Peyer's patch (tissue), 4 donors: ENCODE results near the gene WIZ.

Experiments used
- POLR2A ChIP-seq, 2 donors: fragments of 450-650 bp; IDR thresholded peaks; one replicate each; pipeline ENCODE4 v1.5.1; 2017; ENCODE audit warnings: antibody characterized with exemption in 2 of 2, mild to moderate bottlenecking in 2 of 2, moderate library complexity in 2 of 2
- TF ChIP-seq, protein P1 (sequence below), 6 experiments: fragments of 450-650 bp in 4 of 6; fragments of 200-600 bp in 2 of 6; sonication (generic) in 1 of 6; IDR thresholded peaks; one replicate each; pipeline ENCODE4 v1.5.1; 2017 to 2019; ENCODE audit warnings: antibody characterized with exemption in 6 of 6, mild to moderate bottlenecking in 3 of 6, moderate library complexity in 1 of 6

DNA sequence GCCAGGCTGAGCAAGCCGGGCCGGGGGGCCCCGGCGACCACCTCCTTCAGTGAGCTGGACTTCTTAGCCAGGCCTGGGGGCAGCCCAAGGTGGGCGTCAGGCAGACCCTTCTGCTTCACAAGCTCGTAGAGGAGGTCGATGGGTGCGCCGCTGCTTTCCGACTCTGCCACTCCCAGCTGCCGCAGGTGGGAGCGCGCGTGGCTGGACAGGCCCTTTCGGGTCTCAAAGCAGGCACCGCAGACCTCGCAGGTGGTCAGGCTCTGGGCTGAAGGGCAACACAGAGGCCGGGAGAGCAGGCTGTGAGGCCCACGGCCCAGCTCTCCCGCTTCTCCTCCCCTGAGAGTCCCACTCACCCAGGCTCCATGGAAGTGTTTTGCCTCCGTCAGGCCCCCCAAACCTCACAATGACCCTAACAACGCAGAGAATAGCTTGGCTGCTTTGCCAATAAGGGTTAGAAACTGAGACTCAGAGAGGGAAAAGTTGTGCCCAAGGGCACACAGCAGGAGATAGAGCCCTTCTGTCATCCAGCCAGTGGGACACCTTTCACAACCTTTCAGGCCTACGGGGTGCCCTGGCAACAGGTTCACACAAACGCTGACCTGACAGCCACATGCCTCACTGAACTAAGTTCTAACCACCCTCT, 19.8 kb downstream of the WIZ start:
- TF ChIP-seq, protein P1, sequence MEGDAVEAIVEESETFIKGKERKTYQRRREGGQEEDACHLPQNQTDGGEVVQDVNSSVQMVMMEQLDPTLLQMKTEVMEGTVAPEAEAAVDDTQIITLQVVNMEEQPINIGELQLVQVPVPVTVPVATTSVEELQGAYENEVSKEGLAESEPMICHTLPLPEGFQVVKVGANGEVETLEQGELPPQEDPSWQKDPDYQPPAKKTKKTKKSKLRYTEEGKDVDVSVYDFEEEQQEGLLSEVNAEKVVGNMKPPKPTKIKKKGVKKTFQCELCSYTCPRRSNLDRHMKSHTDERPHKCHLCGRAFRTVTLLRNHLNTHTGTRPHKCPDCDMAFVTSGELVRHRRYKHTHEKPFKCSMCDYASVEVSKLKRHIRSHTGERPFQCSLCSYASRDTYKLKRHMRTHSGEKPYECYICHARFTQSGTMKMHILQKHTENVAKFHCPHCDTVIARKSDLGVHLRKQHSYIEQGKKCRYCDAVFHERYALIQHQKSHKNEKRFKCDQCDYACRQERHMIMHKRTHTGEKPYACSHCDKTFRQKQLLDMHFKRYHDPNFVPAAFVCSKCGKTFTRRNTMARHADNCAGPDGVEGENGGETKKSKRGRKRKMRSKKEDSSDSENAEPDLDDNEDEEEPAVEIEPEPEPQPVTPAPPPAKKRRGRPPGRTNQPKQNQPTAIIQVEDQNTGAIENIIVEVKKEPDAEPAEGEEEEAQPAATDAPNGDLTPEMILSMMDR (IDR thresholded peaks at IDR 0.05), result no peak
- TF ChIP-seq POLR2A (IDR thresholded peaks at IDR 0.05), result no peak
